Right ventricle myocardium inferior (tissue), 1 donor: Measurements from ENCODE around the gene TSC22D4. TPM values are rescaled to one million over a fixed set of nuclear protein-coding genes. Genes with fewer than 3 reads are reported as not detected.
"Not testable (repeated sequence)": the region's sequence is repeated elsewhere in the genome, so short reads cannot be mapped to it uniquely, and the experiment has no call there.

Source experiments
- ATAC-seq: fragments of 200-7000 bp; cut with Tn5 transposase; one replicate; pipeline ENCODE4 v1.9.1; 2020; ENCODE audit warnings: mild to moderate bottlenecking, moderate library complexity
- DNase-seq: peaks from one replicate; pipeline ENCODE4 v3.0.0; 2021; ENCODE audit errors: missing footprints
- intact Hi-C: fragments of 100-400 bp; cut with DNase I; formaldehyde crosslinking; loops from one replicate; pipeline ENCODE4 v1.11.0; 2022
- total RNA-seq: library from RNA; stranded (reverse); fragmentation: NEBNext Ultra II Directional; extraction: Animal tissue kit (Norgen Biotek cat#: 25700); gene quantifications from one replicate; pipeline ENCODE4 v1.2.1, GENCODE V29; 2021
- donor health status: DM: no; HTN: yes; CAD: no; lungs with severe emphysema.

TSC22D4 gene
- total RNA-seq, 1 donor from 2014 or later = 50.3 TPM

DNA sequence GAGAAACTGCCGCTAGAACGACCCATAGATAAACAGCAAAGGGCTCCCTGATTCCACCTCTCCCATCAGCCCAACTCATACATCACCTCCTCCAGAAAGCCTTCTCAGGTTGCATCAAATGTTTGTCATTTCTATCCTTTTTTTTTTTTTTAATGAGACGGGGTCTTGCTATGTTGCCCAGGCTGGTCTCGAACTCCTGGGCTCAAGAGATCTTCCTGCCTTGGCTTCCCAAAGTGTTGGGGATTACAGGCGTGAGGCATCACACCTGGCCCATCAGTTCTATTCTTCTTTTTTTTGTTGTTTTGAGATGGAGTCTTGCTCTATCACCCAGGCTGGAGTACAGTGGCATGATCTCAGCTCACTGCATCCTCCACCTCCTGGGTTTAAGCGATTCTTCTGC is 22.0 kb downstream of the TSC22D4 start:
- intact Hi-C loops = no loop called here
- ATAC-seq = no peak
- DNase-seq = no peak

DNA sequence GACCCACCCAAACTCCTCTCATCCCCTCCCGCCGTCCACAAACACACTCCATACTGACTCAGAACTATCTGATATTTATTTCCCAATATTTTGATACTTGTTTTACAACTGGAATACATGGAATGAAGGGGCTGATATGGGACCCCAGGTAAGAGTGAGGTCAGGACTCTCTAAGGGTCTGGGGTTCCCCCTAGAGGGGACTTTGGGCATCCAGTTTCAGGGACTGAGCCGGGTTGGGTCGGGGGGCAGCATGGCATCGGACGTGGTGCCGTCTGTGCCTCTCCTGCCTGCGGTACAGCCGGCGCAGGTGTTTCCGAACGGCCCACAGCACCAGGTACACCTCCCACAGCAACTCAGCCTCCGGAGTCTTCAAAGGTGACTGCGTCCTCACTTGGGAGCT is 22.5 kb downstream of the TSC22D4 start:
- intact Hi-C loops = no loop called here
- DNase-seq = no peak
- ATAC-seq = no peak

DNA sequence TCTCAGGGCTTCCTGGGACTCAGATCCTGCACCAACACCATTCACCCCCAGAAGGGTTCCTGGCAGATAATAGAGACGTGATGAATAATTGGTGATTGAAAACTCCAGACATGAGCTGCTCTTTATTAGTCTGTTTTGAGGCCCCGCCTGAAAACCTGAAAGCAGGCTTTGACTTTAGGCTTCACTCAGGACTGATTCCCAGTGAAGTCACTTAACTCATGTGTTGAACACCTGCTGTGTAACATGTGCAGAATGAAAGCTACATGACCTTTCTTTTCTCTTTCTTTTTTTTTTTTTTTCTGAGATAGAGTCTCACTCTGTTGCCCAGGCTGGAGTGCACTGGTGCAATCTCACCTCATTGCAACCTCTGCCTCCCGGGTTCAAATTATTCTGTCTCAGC is 23.8 kb downstream of the TSC22D4 start:
- DNase-seq (no peak), ATAC-seq (no peak)
- intact Hi-C loops = no loop called here

DNA sequence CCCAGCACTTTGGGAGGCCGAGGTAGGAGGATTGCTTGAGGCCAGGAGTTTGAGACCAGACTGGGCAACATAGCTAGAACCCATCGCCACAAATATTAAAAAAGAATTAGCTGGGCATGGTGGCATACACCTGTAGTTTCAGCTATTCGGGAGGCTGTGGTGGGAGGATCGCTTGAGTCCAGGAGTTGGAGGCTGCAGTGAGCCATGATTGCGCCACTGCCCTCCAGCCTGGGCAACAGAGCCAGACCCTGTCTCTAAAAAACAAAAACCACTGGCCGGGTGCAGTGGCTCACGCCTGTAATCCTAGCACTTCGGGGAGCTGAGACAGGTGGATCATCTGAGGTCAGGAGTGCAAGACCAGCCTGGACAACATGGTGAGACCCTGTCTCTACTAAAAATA is 25.2 kb downstream of the TSC22D4 start:
- intact Hi-C loops, DNase-seq, ATAC-seq: not testable (repeated sequence)

DNA sequence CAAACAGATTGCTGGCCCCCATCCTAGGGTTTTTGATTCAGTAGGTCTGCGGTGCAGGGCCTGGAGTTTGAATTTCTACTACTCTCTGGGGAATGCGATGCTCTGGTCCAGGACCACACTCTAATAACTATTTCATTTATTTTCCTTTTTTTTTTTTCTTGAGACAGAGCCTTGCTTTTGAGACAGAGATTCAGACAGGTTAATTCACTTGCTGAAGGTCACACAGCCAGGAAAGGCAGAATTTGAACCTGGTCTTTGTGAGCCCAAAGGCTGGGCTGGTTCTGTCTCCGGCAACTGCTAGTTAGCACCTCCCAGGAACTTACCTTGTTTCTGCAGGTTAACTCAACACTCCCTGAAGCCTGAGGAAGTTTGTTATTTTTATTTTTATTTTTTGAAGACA is 26.5 kb downstream of the TSC22D4 start:
- DNase-seq (no peak), ATAC-seq (no peak)
- intact Hi-C loops = no loop called here

DNA sequence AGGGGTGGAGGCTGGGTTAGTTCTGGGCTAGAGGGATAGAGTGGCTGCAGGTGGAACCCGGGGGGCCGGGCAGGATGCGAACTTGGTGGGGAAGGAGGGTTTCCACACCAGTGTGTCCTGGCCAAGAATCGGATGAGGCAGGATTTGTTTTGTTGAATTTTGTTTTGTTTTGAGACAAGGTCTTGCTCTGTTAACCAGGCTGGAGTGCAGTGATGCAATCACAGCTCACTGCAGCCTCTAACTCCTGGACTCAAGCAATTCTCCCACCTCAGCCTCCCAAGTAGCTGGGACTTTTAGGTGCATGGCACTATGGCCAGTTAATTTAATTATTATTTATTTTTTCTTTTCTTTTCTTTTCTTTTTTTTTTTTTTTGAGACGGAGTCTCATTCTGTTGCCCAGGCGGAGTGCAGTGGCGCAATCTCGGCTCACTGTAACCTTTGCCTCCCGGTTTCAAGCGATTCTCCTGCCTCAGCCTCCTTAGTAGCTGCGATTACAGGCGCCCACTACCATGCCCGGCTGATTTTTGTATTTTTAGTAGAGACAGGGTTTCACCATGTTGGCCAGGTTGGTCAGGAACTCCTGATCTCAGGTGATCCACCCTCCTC is 29.7 kb downstream of the TSC22D4 start:
- intact Hi-C loops = no loop called here
- DNase-seq = peak; percentile 43
- ATAC-seq = no peak

DNA sequence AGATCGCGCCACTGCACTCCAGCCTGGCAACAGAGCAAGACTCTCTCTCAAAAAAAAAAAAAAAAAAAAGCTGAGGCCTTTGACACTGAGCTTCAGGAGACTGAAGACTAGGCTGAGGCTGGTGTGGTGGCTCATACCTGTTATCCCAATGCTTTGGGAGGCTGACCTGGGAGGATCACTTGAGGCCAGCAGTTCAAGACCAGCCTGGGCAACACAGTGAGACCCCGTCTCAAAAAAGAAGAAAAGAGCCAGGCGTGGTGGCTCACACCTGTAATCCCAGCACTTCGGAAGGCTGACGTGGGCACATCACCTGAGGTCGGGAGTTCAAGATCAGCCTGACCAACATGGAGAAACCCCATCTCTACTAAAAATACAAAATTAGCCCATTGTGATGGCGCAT is 31.7 kb downstream of the TSC22D4 start:
- peak; percentile 26 for DNase-seq
- intact Hi-C loops, ATAC-seq: not testable (repeated sequence)

DNA sequence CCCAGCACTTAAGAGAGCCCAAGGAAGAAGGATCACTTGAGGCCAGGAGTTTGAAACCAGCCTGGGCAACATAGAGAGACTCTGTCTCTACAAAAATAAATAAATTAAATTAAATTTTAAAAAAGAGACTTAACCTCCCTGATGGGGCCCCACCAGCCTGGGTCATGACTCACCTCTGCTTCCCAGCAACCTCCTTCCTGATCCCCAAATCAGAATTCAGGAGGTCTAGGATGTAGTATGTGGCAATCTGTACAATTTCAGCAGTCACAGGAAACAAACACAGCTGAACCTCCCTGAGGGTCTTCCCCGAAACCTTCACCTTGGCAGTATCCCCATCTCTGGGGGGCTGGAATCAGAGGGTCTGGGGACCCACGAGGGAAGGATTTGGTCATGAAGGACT is 33.0 kb downstream of the TSC22D4 start:
- intact Hi-C loops = no loop called here
- ATAC-seq = no peak

DNA sequence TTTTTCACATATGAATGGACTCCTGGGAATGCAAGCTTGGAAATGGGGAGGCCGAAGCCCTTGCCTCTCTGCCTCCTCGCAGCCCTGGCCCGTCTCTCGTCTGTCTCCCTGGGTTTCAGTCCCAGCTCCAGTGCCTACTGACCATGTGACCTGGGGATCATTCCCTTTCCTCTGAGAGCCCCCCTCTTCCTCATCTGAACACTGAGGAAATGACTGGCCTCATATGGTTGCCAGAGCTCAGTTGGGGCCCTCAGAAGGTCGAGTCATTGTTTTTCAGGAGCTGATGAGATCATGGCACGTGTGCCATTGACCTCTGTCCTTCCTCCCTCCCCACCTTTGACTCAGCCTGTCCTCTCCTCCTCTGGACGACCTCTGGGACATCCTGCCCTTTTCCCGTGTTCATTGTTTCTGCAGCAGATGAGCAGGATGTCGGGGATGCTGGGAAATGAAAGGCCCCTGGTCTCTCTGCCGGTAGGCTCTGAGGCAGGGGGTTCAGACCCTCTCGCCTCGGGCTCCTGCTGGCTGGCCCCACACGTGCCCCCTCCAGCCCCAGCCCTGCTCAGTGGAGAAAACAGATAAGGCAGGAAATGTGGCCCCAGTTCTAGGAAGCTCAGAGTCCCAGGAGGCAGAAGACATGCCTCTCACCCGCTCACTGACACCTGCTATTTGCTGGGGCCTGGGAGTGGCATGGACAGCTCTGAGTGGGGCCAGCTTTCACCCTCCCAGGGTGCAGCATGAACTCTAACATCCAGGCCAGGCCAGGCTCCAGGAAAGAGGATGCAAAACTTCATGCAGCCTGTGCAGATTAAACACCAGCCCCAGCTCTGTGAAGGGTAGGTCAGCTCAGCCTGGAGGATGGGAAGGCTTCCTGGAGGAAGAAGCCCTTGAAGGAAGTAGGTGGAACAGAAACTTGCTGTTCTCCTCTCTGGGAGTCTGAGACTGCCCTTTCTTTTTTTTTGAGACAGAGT is 34.4 kb downstream of the TSC22D4 start:
- DNase-seq (peak; percentile 53), ATAC-seq (peak; percentile 40)
- intact Hi-C loops = no loop called here

More for the DNA sequence above, 33.0 kb downstream of the TSC22D4 start:
- DNase-seq = no peak

DNA sequence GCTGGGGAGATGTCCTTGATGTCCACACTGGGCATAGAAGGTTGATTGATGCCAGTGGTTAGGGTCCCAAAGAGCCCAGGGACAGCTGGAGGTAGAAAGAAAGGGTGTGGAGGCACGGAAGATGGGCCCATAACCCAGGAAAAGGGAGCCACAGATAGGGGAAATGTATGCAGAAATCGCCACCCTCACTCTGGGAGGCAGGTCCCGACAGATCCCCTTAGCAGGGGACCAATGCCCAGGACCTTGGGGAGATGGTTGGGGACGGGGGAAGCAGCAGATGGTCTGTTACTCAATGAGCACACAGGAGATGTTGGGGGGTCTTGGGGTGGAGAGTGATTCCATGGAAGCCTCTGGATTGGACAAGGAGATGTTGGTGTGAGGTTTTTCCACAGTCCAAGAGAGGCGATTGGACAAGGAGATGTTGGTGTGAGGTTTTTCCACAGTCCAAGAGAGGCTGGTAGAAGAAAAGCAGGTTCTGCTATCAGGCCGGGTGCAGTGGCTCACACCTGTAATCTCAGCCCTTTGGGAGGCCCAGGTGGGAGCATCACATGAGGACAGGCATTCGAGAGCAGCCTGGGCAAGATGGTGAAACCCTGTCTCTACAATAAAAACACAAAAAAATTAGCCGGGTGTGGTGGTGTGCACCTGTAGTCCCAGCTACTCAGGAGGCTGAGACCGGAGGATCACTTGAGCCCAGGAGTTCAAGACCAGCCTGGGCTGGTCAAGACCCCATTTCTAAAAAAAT is 35.7 kb downstream of the TSC22D4 start:
- no peak for ATAC-seq
- no peak for DNase-seq
- intact Hi-C loops = no loop called here

DNA sequence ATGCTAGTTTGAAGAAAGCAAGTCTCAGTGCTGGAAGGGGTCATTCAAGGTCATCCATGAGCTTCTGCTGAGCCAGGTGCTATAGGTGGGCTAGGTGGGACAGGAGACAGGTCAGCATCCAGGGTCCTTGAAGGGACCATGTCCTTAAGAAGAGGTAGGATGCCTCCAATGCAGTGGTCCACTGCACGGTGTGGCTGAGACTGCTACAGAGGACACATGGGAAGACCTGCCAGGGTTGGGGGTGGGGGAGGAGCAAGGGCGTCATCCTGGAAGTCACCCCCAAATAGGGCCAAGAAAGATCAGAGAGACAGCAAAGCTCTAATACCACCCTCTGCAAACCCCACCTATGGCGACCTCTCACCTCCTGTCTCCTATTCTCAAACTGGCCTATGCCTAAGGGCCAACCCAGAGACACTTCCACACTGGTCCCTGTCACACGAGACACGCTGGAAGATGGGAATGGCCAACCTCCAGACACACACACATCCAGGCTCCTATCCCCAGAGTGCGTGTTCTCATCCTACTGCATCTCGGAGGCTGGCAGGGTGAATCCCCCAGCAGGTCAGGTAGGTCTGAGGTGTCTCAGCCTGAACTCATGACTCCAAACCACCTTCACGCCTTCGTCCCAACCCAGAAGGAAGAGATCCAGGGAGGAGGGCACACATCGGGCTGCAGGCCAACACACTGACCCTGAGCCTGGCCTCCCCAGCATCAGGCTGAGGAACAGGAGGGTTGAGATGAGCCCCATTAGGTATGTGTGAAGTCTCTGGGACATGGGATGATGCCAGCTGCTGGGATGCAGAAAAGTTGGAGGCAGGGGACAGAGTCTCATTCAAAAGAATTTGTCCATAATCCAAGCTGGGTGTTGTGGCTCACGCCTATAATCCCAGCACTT is 37.1 kb downstream of the TSC22D4 start:
- intact Hi-C loops = no loop called here
- DNase-seq (no peak), ATAC-seq (no peak)

DNA sequence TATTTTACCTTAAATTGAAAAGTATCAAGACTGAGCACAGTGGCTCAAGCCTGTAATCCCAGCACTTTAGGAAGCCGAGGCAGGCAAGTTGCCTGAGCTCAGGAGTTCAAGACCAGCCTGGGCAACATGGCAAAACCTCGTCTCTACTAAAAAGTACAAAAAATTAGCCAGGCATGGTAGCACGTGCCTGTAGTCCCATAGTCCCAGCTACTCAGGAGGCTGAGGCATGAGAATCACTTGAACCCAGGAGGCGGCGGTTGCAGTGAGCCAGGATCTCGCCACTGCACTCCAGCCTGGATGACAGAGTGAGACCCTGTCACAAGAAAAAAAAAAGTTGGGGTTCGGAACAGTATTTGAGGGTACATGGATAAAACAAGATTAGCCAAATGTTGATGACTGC is 39.8 kb downstream of the TSC22D4 start:
- DNase-seq, ATAC-seq, intact Hi-C loops: not testable (repeated sequence)

DNA sequence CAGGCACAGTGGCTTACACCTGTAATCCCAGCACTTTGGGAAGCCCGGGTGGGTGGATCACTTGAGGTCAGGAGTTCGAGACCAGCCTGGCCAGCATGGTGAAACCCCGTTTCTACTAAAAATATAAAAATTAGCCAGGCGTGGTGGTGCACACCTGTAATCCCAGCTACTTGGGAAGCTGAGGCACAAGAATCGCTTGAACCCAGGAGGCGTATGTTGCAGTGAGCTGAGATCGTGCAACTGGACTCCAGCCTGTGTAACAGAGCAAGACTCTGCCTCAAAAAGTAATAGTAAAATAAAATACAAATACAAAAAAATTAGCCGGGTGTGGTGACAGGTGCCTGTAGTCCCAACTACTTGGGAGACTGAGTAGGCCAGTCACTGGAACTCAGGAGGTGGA is 40.3 kb downstream of the TSC22D4 start:
- ATAC-seq, DNase-seq, intact Hi-C loops: not testable (repeated sequence)

DNA sequence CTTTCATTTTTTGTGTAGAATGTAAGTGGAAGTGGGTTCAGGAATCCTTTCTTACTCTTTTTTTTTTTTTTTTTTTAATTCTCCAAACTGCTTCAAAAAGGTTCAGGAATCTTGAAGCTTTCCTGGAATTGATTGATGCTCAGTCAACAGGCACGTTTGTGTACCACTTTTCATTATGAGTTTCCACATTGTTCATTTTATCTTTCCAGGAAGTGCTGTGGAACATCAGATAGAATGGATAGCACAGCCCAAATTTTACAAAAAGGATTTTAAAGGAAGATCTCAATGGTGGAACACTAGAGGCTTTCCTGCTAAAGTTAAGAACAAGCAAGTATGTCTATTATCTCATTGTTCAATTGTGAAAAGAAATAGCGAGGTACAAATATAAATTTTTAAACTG is 40.8 kb downstream of the TSC22D4 start:
- intact Hi-C loops = no loop called here
- ATAC-seq (no peak), DNase-seq (no peak)

DNA sequence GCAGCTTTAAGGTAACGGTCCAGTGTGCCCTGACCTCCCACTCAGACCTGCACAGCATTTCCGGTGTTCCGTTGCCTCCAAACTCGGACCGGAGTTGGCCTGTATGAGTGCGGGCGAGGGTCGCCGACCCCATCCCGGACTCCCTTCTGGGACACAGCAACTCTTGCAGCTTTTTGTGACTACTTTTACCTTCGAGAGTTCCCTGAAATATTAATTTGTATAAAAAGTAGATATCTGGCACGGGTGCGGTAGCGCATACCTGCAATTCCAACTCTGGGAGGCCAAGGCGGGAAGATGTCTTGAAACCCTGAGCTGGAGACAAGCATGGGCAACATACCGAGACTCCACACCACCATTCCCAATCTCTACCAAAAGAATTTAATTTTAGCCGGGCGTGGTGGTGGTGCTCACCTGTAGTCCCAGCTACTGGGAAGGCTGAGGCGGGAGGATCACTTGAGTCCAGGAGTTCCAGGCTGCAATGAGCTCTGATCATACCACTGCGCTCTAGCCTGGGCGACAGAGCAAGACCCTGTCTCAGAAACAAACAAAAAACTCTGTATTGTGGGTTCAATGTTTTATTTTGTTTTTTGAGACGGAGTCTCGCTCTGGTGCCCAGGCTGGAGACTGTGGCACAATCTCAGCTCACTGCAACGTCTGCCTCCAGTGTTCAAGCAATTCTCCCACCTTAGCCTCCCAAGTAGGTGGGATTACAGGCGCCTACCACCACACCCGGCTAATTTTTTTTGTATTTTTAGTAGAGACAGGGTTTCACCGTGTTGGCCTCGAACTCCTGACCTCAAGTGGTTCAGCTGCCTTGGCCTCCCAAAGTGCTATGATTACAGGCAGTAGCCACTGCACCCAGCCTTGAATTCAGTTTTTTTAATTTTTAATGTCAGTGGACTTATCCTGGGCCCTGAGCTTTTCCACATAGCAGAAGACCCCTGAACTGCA is 41.6 kb downstream of the TSC22D4 start:
- intact Hi-C loops = no loop called here
- ATAC-seq (no peak), DNase-seq (no peak)

DNA sequence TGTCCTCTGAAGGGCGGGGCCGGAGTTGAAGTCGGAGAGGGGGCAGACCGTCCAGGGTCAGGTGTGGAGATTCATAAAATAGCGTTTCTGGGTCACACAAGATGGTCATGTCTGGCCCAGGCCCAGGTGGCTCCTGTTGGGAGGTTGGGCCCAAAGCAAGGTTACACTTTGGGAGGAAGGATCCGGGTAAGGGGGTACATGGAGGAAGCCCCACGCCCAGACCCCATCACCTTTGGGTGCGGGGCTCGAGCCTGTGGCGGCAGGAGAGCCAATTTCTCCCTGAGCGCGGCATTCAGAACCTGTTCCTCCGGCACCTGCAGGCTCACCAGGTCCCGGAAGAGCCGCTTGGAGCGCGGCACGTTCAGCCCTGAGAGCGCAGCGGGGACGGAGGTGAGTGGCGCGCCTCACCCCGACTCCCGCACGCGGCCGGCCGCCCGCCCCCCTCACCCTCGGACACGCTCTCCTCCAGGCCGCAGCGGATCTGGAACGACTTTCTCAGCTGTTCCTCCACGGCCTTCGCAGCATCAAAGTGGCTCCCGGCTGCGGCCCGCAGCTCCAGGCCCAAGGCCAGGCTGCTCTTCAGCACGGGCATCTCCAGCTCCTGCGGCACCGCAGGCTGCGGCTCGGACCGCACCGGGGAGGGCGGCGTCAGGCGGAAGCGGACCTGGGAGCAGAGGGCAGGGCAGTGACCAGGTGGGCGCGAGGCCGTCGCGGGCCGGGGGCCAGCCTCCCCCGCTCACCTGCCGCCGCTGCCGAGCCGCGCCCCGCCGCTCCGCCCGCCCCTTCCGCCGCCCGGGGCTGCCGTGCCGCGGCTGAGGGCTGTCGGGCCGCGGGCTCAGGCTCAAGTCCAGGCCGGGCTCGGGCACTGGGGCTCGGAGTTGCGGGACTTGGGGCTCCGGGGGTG is 43.4 kb downstream of the TSC22D4 start:
- ATAC-seq (peak; percentile 20), DNase-seq (peak; percentile 74)
- intact Hi-C loops = no loop called here
